ENCODE data around the gene SPNS2. TPM values are rescaled to one million over a fixed set of nuclear protein-coding genes. Genes with fewer than 3 reads are reported as not detected.

SPNS2 gene
- total and polyA plus RNA-seq, 2 experiments from 2014 or later, result 0.29 TPM; not detected in 1

DNA sequence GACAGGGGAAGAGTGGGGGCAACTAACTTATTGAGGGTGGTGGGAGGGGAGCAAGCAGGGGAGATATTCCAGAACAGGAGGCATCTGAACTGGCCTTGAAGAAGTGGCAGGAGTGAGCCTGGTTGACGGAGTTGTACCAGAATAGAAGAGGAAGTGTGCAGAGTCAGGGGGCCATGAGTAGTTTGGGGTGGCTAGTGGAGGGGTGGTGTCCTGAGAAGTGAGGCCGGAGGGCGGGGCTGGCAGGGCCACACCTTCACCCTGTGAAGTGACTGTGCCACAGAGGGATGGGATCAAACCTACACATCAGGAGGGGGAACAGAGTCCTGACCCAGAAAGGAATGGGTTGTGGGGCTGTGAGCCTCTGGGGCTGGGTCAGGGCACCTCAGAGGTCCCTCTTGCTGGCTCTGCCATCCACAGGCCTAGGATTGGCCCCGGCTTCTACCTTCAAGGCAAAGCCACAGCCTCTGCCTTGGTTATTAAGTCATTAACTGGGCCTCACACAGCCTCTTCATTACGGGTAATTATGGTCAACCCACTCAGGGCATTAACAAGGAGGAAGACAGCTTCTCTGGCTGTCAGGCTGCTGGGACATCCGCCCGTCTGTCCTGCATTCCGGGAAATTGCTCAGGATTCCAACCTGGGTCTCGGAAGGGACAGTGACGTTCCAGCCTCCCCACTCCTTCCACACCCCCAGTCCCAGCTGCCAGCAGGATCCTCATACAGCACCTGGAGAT, 12.7 kb downstream of the SPNS2 start:
- H3K4me3 ChIP-seq, result no peak overlapping the region
- H3K4me1 ChIP-seq (ENCODE audit: insufficient read depth), result no peaks in the 10 kb centered on the region
- in situ Hi-C loops (cut with MboI), result no loop called here
- no peak for TF ChIP-seq EZH2phosphoT487 (IDR thresholded peaks at IDR 0.05; ENCODE audit: insufficient read depth, low read depth)
- no peak for TF ChIP-seq EZH2 (IDR thresholded peaks at IDR 0.05; ENCODE audit: insufficient read depth, poor library complexity, severe bottlenecking)
- DNase-seq, result no peak
- H3K9me2 ChIP-seq (ENCODE audit: insufficient read depth), result no peaks in the 10 kb centered on the region
- H3K27me3 ChIP-seq (replicated peaks; ENCODE audit: insufficient read depth), result 0 out of 2 replicates have a peak, but pooled peaks cover 13% of the 10 kb centered on the region
- H3K9ac ChIP-seq, result no peak overlapping the region
- WGBS, 2 experiments (ENCODE audit: low coverage in 1 of 2, low lambda C conversion rate in 2 of 2, missing lambda C conversion rate in 2 of 2), result 77 to 84% methylated on average over 9 to 10 of the region's 10 CpGs
- no peaks in the 10 kb centered on the region for H3K9me3 ChIP-seq (ENCODE audit: low read depth)
- no peaks in the 10 kb centered on the region for H4K20me1 ChIP-seq (ENCODE audit: insufficient read depth)
- H3K79me2 ChIP-seq (ENCODE audit: insufficient read depth), result no peaks in the 10 kb centered on the region
- no peaks in the 10 kb centered on the region for H3K36me3 ChIP-seq (ENCODE audit: low read depth)
- no peak overlapping the region for H3K27ac ChIP-seq
- no peaks in the 10 kb centered on the region for H3F3A ChIP-seq (ENCODE audit: insufficient read depth)
- no peak overlapping the region for H2AFZ ChIP-seq
- no peak overlapping the region for H3K4me2 ChIP-seq (ENCODE audit: unreplicated experiment)

DNA sequence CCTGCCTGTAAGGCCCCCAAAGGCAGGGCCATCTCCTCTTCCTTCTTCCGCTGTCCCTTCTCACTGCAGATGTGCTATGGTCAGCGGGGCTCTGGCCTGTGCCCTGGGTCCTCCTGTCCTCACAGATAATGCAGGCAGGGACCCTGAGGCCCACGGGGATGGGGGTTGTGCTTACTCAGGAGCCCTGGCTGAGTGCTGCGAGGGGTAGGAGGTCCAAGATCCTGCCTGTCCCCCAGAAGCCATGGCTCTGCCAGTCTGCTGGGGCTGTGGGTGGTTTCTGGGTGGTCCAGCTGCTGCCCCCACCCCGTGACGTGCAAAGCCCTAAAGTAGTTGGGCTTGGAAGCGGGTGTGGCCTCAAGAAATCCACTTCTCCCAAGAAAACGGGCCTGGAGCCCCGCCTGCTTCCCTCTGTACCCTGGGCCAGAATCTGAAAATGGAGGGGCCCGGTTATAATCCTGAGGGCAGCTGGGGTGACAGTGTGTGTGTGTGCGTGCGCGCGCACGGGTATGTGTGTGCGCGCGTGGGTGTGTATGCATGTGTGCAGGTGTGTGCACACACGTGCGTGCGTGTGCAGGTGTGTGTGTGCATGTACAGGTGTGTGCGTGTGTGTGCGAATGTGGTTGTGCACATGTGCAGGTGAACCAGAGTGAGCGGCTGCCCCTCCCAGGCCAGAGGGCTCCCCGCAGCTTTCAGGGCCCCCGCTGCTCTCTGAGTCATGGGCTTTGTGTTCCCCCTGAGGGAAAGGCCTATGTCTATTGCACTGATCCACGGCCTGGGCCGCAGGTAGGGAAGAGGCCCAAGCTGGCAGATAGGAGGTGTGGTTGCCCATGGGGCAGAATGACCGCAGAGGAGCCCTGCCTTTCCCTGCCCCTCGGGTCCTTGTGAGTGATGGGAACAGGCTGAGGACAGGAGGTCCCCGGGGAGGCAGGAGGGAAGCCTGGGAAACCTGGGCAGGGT, 13.8 kb downstream of the SPNS2 start:
- H3K9me2 ChIP-seq (ENCODE audit: insufficient read depth), result no peaks in the 10 kb centered on the region
- H3K4me3 ChIP-seq, result no peak overlapping the region
- no peak for DNase-seq
- no peaks in the 10 kb centered on the region for H3K9me3 ChIP-seq (ENCODE audit: low read depth)
- no peak overlapping the region for H3K9ac ChIP-seq
- no peaks in the 10 kb centered on the region for H3K79me2 ChIP-seq (ENCODE audit: insufficient read depth)
- H4K20me1 ChIP-seq (ENCODE audit: insufficient read depth), result no peaks in the 10 kb centered on the region
- no peaks in the 10 kb centered on the region for H3K4me1 ChIP-seq (ENCODE audit: insufficient read depth)
- H2AFZ ChIP-seq, result no peak overlapping the region
- 75 to 78% methylated on average over 30 to 31 of the region's 31 CpGs for WGBS, 2 experiments (ENCODE audit: low coverage in 1 of 2, low lambda C conversion rate in 2 of 2, missing lambda C conversion rate in 2 of 2)
- TF ChIP-seq EZH2 (IDR thresholded peaks at IDR 0.05; ENCODE audit: insufficient read depth, poor library complexity, severe bottlenecking) (no peak), EZH2phosphoT487 (IDR thresholded peaks at IDR 0.05; ENCODE audit: insufficient read depth, low read depth) (no peak)
- 0 out of 2 replicates have a peak, but pooled peaks cover 13% of the 10 kb centered on the region for H3K27me3 ChIP-seq (replicated peaks; ENCODE audit: insufficient read depth)
- in situ Hi-C loops (cut with MboI), result no loop called here
- no peak overlapping the region for H3K27ac ChIP-seq
- no peaks in the 10 kb centered on the region for H3K36me3 ChIP-seq (ENCODE audit: low read depth)
- no peak overlapping the region for H3K4me2 ChIP-seq (ENCODE audit: unreplicated experiment)
- no peaks in the 10 kb centered on the region for H3F3A ChIP-seq (ENCODE audit: insufficient read depth)

DNA sequence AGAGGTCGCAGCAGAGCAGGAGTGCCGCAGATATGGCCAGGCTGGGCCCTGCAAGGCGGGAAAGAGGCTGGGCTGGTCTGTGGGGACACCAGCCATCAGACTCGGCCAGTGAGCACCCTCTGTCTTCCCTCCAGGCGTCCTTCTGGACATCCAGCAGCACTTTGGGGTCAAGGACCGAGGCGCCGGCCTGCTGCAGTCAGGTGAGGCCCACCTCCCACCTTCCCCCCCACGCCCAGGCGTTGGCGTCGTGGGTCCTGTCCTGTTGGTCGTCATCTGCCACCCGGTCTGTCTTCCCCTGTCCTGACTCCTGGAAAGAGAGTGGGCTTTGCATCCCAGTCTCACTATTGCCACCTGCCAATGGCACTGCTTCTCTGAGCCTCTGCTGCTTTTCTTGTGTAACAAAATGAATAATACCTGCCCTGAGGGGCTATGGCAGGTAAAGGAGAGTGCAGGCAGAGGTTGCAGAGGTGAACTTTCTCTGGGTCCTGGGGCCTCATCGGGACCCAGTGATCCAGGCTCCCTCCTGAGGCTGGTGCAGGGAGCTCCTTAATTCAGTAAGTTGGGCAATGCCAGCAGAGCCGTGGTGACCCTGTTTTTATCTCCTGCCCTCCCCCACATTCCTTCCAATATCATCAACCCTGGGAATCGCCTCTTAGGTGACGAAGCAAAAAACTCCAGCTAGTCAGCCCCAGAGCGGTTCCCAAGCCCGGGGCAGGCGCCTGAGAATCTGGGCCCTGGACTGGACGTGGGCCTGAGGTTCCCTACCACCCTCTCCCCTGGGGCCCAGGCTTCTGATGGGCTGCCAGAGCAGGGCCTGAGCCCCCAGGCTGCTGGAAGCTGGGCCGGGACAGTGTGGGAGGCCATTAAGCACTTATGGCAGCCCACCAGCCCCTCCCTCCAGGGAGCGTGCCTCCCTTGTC, 14.7 kb downstream of the SPNS2 start:
- Histone ChIP-seq H3K9me2 (ENCODE audit: insufficient read depth) (no peaks in the 10 kb centered on the region), H3K36me3 (ENCODE audit: low read depth) (no peaks in the 10 kb centered on the region), H3F3A (ENCODE audit: insufficient read depth) (no peaks in the 10 kb centered on the region), H3K4me1 (ENCODE audit: insufficient read depth) (no peaks in the 10 kb centered on the region), H3K27me3 (replicated peaks; ENCODE audit: insufficient read depth) (0 out of 2 replicates have a peak, but pooled peaks cover 13% of the 10 kb centered on the region), H3K9ac (no peak overlapping the region), H3K4me2 (ENCODE audit: unreplicated experiment) (no peak overlapping the region), H3K79me2 (ENCODE audit: insufficient read depth) (no peaks in the 10 kb centered on the region), H3K9me3 (ENCODE audit: low read depth) (no peaks in the 10 kb centered on the region), H3K4me3 (no peak overlapping the region), H2AFZ (no peak overlapping the region), H4K20me1 (ENCODE audit: insufficient read depth) (no peaks in the 10 kb centered on the region), H3K27ac (no peak overlapping the region)
- DNase-seq, result no peak
- in situ Hi-C loops (cut with MboI), result no loop called here
- WGBS, 2 experiments (ENCODE audit: low coverage in 1 of 2, low lambda C conversion rate in 2 of 2, missing lambda C conversion rate in 2 of 2), result 55% methylated on average over 20 to 24 of the region's 24 CpGs
- TF ChIP-seq EZH2 (IDR thresholded peaks at IDR 0.05; ENCODE audit: insufficient read depth, poor library complexity, severe bottlenecking) (no peak), EZH2phosphoT487 (IDR thresholded peaks at IDR 0.05; ENCODE audit: insufficient read depth, low read depth) (no peak)

DNA sequence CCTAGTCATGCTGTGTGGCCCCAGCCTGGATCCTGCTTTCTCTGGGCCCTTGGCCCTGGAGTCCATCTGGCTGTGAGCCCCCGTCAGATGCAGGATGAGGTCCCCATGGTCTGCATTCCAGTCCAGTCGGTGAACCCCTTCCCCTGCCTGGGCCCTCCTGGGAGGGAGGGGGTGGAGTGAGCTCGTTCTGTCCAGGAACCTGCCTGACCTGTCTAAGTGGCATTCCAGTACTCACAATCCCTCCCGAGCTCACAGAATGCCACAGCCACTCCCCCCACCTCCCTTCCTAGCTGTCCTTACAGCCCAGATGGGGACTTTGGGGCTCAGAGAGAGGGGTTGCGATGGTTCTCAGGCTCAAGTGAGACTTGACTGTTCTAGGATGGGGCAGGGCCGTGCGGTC, 15.5 kb downstream of the SPNS2 start:
- Histone ChIP-seq H3K27ac (no peak overlapping the region), H3K9me2 (ENCODE audit: insufficient read depth) (no peaks in the 10 kb centered on the region), H3K27me3 (replicated peaks; ENCODE audit: insufficient read depth) (0 out of 2 replicates have a peak, but pooled peaks cover 13% of the 10 kb centered on the region), H2AFZ (no peak overlapping the region), H3K9ac (no peak overlapping the region), H3K36me3 (ENCODE audit: low read depth) (no peaks in the 10 kb centered on the region), H3K79me2 (ENCODE audit: insufficient read depth) (no peaks in the 10 kb centered on the region), H3K4me3 (no peak overlapping the region), H3K4me1 (ENCODE audit: insufficient read depth) (no peaks in the 10 kb centered on the region), H3F3A (ENCODE audit: insufficient read depth) (no peaks in the 10 kb centered on the region), H4K20me1 (ENCODE audit: insufficient read depth) (no peaks in the 10 kb centered on the region), H3K9me3 (ENCODE audit: low read depth) (no peaks in the 10 kb centered on the region), H3K4me2 (ENCODE audit: unreplicated experiment) (no peak overlapping the region)
- WGBS, 2 experiments (ENCODE audit: low coverage in 1 of 2, low lambda C conversion rate in 2 of 2, missing lambda C conversion rate in 2 of 2), result 65 to 69% methylated on average over 5 to 6 of the region's 7 CpGs
- DNase-seq, result no peak
- in situ Hi-C loops (cut with MboI), result no loop called here
- TF ChIP-seq EZH2phosphoT487 (IDR thresholded peaks at IDR 0.05; ENCODE audit: insufficient read depth, low read depth) (no peak), EZH2 (IDR thresholded peaks at IDR 0.05; ENCODE audit: insufficient read depth, poor library complexity, severe bottlenecking) (no peak)

All from GM23248 (cell line).